A549 (cell line): ENCODE measurements around the gene UST. TPM values are rescaled to one million over a fixed set of nuclear protein-coding genes. Genes with fewer than 3 reads are reported as not detected.

Experiments
- ATAC-seq, 2 experiments: fragments of 200-7000 bp in 1 of 2; fragments of >200 bp in 1 of 2; cut with Nextera tagmentation in 1 of 2; cut with Tn5 transposase in 1 of 2; 3 replicates each; pipeline versions ENCODE4 v1.8.0 to v1.9.1; 2018 to 2020; ENCODE audit warnings: mild to moderate bottlenecking in 1 of 2, moderate library complexity in 1 of 2
- CTCF ChIA-PET: fragments of 300-600 bp; sonication (Branson Sonifier 250); formaldehyde crosslinking; extraction: SDS; loops from one replicate; lab custom pipeline; 2021; ENCODE audit warnings: antibody characterized with exemption, inconsistent platforms; lab: Yijun Ruan, JAX
- POLR2A ChIA-PET: fragments of 350-600 bp; formaldehyde crosslinking; extraction: SDS; loops from one replicate; lab custom pipeline; 2021; ENCODE audit warnings: antibody characterized with exemption, inconsistent platforms; lab: Yijun Ruan, JAX
- DNase-seq, 2 experiments: peaks; one replicate each; pipeline versions ENCODE4 v3.0.0 to v3.0.0-alpha.2; 2011 to 2016; ENCODE audit warnings: low read depth in 1 of 2, low spot score in 1 of 2
- FAIRE-seq: peaks from 2 replicates; lab custom pipeline; 2011; peaks lifted over from hg19 to GRCh38; lab: Jason Lieb, UNC
- H3K27ac ChIP-seq, 2 experiments: fragments of >200 bp; sonication (Bioruptor Twin); formaldehyde crosslinking; 3 replicates each; pipeline ENCODE4 v1.5.1; 2016 to 2017
- H3K4me1 ChIP-seq: fragments of >200 bp; sonication (Bioruptor Twin); formaldehyde crosslinking; 3 replicates; pipeline ENCODE4 v1.6.1; 2016
- H3K4me2 ChIP-seq: fragments of >200 bp; sonication (Bioruptor Twin); formaldehyde crosslinking; 3 replicates; pipeline ENCODE4 v1.6.1; 2016
- H3K4me3 ChIP-seq: fragments of >200 bp; sonication (Bioruptor Twin); formaldehyde crosslinking; 3 replicates; pipeline ENCODE4 v1.5.1; 2016
- H3K9me3 ChIP-seq: fragments of >200 bp; sonication (Bioruptor Twin); formaldehyde crosslinking; 3 replicates; pipeline ENCODE4 v1.6.1; 2016
- CBX8 ChIP-seq: fragments of 200-600 bp; sonication (generic); IDR thresholded peaks from 2 replicates; pipeline ENCODE4 v1.6.1; 2016
- CEBPB ChIP-seq, 2 experiments: fragments of >200 bp in 1 of 2; sonication (Bioruptor Twin) in 1 of 2; formaldehyde crosslinking in 1 of 2; IDR thresholded peaks; 2 replicates each; pipeline ENCODE4 v1.6.1; 2012 to 2016
- CHD2 ChIP-seq: fragments of 150-350 bp; IDR thresholded peaks from 2 replicates; pipeline ENCODE4 v1.6.1; 2014; ENCODE audit warnings: low read length; ENCODE audit not compliant: partially characterized antibody
- CHD4 ChIP-seq: fragments of 200-600 bp; sonication (generic); IDR thresholded peaks from 2 replicates; pipeline ENCODE4 v1.6.1; 2016; ENCODE audit warnings: antibody characterized with exemption, mild to moderate bottlenecking, borderline replicate concordance
- EP300 ChIP-seq, 2 experiments: fragments of >200 bp; sonication (Bioruptor Twin); formaldehyde crosslinking; IDR thresholded peaks; 2 replicates in 1 of 2; 3 replicates in 1 of 2; pipeline ENCODE4 v1.6.1; 2016 to 2017
- ESRRA ChIP-seq: fragments of 150-350 bp; IDR thresholded peaks from 2 replicates; pipeline ENCODE4 v1.6.1; 2014; ENCODE audit warnings: mild to moderate bottlenecking, low read length, borderline replicate concordance
- FOSB ChIP-seq: fragments of 250-450 bp; sonication (Bioruptor Pico); IDR thresholded peaks from 2 replicates; pipeline ENCODE4 v1.5.0; 2020; ENCODE audit warnings: mild to moderate bottlenecking, moderate library complexity
- FOXS1 ChIP-seq: fragments of 250-450 bp; sonication (Bioruptor Pico); IDR thresholded peaks from 2 replicates; pipeline ENCODE4 v1.5.0; 2020; ENCODE audit warnings: mild to moderate bottlenecking, moderate library complexity
- HOXB5 ChIP-seq: fragments of 250-450 bp; sonication (Bioruptor Pico); IDR thresholded peaks from 2 replicates; pipeline ENCODE4 v1.5.0; 2020; ENCODE audit warnings: mild to moderate bottlenecking, moderate library complexity
- KDM1A ChIP-seq: fragments of 200-600 bp; sonication (generic); IDR thresholded peaks from 2 replicates; pipeline ENCODE4 v1.6.1; 2016; ENCODE audit warnings: low read depth, mild to moderate bottlenecking
- MAFK ChIP-seq: fragments of 450-650 bp; IDR thresholded peaks from 2 replicates; pipeline ENCODE4 v1.6.1; 2014; ENCODE audit not compliant: partially characterized antibody
- NPAS2 ChIP-seq: fragments of 250-450 bp; sonication (Bioruptor Pico); IDR thresholded peaks from 2 replicates; pipeline ENCODE4 v1.8.0; 2022; ENCODE audit warnings: mild to moderate bottlenecking, moderate library complexity, borderline replicate concordance
- POLR2A ChIP-seq: IDR thresholded peaks from 2 replicates; pipeline ENCODE4 v1.6.1; 2012; ENCODE audit warnings: mild to moderate bottlenecking, low read length
- RAD21 ChIP-seq, 2 experiments: fragments of >200 bp in 1 of 2; sonication (Bioruptor Twin) in 1 of 2; formaldehyde crosslinking in 1 of 2; IDR thresholded peaks in 1 of 2; conservative IDR thresholded peaks in 1 of 2; 2 replicates in 1 of 2; 3 replicates in 1 of 2; pipeline ENCODE4 v1.6.1; 2012 to 2018; ENCODE audit warnings: inconsistent platforms in 1 of 2
- RARB ChIP-seq: fragments of 250-450 bp; sonication (Bioruptor Pico); IDR thresholded peaks from 2 replicates; pipeline ENCODE4 v1.8.0; 2021; ENCODE audit warnings: mild to moderate bottlenecking, moderate library complexity
- RFX5 ChIP-seq: fragments of 450-650 bp; IDR thresholded peaks from 2 replicates; pipeline ENCODE4 v1.7.1; 2014; ENCODE audit warnings: antibody characterized with exemption, mild to moderate bottlenecking, moderate library complexity
- SMC3 ChIP-seq: fragments of >200 bp; sonication (Bioruptor Twin); formaldehyde crosslinking; IDR thresholded peaks from 3 replicates; pipeline ENCODE4 v1.6.1; 2018; ENCODE audit warnings: inconsistent platforms
- SREBF2 ChIP-seq: fragments of 450-650 bp; IDR thresholded peaks from 2 replicates; pipeline ENCODE4 v1.6.1; 2014; ENCODE audit warnings: mild to moderate bottlenecking, moderate library complexity
- TFCP2L1 ChIP-seq: fragments of 250-450 bp; sonication (Bioruptor Pico); IDR thresholded peaks from 2 replicates; pipeline ENCODE4 v1.5.0; 2021; ENCODE audit warnings: mild to moderate bottlenecking
- TP53 ChIP-seq: fragments of 250-450 bp; sonication (Bioruptor Pico); IDR thresholded peaks from 2 replicates; pipeline ENCODE4 v1.5.0; 2021; ENCODE audit warnings: mild to moderate bottlenecking, moderate library complexity
- ZC3H11A ChIP-seq: fragments of 450-650 bp; IDR thresholded peaks from 2 replicates; pipeline ENCODE4 v1.6.1; 2014; ENCODE audit warnings: antibody characterized with exemption, mild to moderate bottlenecking
- WGBS: methylation state at CpG from one replicate; pipeline ENCODE4 v1.1.6; 2017; ENCODE audit errors: missing lambda C conversion rate; 5-methylcytosine and 5-hydroxymethylcytosine counted together
- polyA plus RNA-seq, 4 experiments: library from polyadenylated mRNA; depleted of rRNA in 3 of 4; stranded (reverse); fragments of >200 nt; fragmentation: RNase III in 1 of 4; extraction: RNeasy Plus Mini Kit Qiagen cat#74134 plus additional on column Dnase treatment in 1 of 4; gene quantifications; 2 replicates in 3 of 4; 3 replicates in 1 of 4; pipeline ENCODE4 v1.2.3, GENCODE V29; 2011 to 2017
- TF ChIP-seq, protein P1 (sequence below): fragments of 250-450 bp; sonication (Bioruptor Pico); IDR thresholded peaks from 2 replicates; pipeline ENCODE4 v1.5.0; 2020; ENCODE audit warnings: low read depth, mild to moderate bottlenecking, moderate library complexity
- TF ChIP-seq, protein P2 (sequence below): fragments of 250-450 bp; sonication (Bioruptor Pico); IDR thresholded peaks from 2 replicates; pipeline ENCODE4 v1.5.0; 2021; ENCODE audit warnings: mild to moderate bottlenecking, moderate library complexity, borderline replicate concordance
- TF ChIP-seq, protein P3 (sequence below): IDR thresholded peaks from 2 replicates; pipeline ENCODE4 v1.6.1; 2012; ENCODE audit warnings: low read depth, borderline replicate concordance
- TF ChIP-seq, protein P4 (sequence below): fragments of 450-650 bp; IDR thresholded peaks from 2 replicates; pipeline ENCODE4 v1.6.1; 2014; ENCODE audit warnings: antibody characterized with exemption

The UST gene
- polyA plus RNA-seq, 2 of the 4 experiments (the other 2 are of a cell fraction), result 0.54 to 1.7 TPM

DNA sequence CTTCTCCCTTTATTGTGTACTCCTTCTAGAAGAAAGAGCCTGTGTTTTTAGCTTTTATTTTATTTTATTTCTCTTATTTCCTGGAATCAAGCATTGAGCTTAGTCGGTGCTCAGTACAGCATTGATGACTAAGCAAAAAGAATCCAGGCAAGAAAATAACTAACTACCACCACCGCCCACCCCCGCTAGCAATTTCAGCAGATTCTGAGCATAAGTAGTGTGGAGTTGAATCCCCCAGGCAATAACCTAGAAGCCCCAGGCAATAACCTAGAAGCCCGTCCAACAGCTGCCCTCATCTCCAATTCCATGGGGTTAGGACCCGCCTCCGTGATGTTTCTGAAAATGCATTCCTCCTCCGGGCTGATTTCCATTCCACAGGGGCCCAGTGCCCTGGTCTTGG lies 312.7 kb downstream of the UST start:
- 89% methylated on average over 7 of the region's 7 CpGs for WGBS
- no peaks in the 10 kb centered on the region for H3K9me3 ChIP-seq
- ChIA-PET POLR2A (no interaction called here), CTCF (no interaction called here)
- H3K4me1 ChIP-seq, result peaks cover 54% of the 10 kb centered on the region
- peak overlapping the region; percentile 63 to 76; a peak in 4 of 6 replicates for H3K27ac ChIP-seq
- FAIRE-seq, result no peak
- DNase-seq, result no peak
- no peak for ATAC-seq
- no peak overlapping the region for H3K4me3 ChIP-seq
- peak overlapping the region; percentile 28; the same call in 2 of the 3 replicates for H3K4me2 ChIP-seq
- TF ChIP-seq MAFK (peak; percentile 84), KDM1A (no peak)
- TF ChIP-seq, all 56 proteins: peak for 1

DNA sequence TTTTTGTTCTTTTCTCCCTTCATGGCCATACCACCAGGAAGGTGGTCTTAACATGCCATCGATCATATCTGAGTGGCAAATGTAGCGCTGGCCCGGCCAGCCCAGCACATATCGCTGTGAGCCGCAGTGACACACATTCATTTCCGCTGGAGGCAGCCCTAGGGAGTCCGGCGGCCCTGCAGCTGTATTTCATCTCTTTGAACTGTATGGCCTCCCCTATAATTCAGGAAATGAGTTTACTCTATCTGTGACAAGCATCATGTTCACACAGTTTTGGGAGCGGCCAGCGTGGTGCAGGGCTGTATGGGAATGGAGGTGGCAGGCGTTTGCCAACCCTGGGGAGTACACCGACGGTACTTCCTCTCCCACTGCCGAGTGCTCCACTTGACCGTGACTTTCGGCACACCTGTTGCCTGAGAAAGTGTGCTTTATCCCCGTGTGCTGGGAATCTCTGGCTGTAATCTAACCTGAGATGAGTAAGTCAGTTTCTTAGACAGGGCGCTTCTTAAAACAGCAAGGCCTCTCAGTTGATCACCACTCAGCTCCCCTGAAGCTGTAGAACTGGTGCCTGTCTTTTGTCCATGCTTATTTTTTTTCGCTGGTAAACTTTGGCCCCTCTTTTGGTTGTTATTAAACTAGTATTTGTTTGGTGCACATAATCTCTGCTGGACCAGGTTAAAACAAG lies 313.6 kb downstream of the UST start:
- H3K9me3 ChIP-seq, result no peaks in the 10 kb centered on the region
- FAIRE-seq, result no peak
- H3K27ac ChIP-seq, result peak overlapping the region; percentile 63 to 71; a peak in 5 of 6 replicates
- H3K4me2 ChIP-seq, result peak overlapping the region; percentile 64
- peak in 1 of 2 experiments; percentile 53; a peak in 3 of 6 replicates for ATAC-seq
- 86% methylated on average over 17 of the region's 19 CpGs for WGBS
- POLR2A ChIA-PET, result no interaction called here
- no peak for DNase-seq
- CTCF ChIA-PET, result no interaction called here
- no peak for TF ChIP-seq FOSB
- TF ChIP-seq SMC3, result no peak
- no peak for TF ChIP-seq MAFK
- TF ChIP-seq SREBF2, result no peak
- no peak for TF ChIP-seq ESRRA
- TF ChIP-seq EP300 (IDR thresholded peaks at IDR 0.05), result no peak
- TF ChIP-seq CEBPB (IDR thresholded peaks at IDR 0.05), result no peak
- TF ChIP-seq CHD4, result no peak
- no peak overlapping the region for H3K4me3 ChIP-seq
- H3K4me1 ChIP-seq, result peaks cover 45% of the 10 kb centered on the region

DNA sequence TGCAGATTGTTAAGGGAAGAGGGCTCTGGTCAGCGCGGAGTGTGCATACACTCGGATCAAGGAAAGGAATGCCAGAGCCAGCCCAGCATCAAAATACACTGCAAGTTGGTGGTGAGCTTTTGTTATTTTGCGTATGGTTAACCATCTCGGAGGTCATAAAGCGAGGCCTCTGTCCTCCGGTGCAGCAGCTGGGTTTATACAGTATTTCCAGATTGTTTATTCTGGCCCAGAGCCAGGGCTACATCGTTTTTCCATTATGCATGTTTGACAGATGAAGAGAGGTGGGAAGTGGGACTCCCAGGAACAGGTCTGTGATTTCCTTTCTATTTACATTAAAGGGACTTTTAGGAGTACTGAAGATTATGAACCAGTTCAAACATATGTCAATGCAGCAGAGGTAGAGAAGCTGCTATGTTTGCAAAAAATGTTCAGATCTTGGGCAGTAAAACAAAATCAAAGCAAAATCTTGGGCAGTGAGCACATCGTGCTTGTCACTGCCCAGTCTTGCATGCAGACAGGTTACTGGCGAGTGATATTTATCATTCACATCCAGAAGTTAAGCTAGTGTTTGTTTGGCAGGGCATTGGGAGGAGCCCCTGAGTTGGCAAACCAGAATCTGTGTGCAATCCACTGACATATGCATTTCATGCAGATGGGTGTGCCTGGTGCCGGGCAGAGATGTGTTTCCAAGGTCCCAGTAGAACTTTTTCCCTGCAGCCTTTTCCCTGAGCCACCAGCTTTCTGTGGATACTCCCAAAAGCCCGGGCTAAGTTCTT lies 314.3 kb downstream of the UST start:
- peak in 1 of 2 experiments; percentile 49 for DNase-seq
- TF ChIP-seq, protein P1, sequence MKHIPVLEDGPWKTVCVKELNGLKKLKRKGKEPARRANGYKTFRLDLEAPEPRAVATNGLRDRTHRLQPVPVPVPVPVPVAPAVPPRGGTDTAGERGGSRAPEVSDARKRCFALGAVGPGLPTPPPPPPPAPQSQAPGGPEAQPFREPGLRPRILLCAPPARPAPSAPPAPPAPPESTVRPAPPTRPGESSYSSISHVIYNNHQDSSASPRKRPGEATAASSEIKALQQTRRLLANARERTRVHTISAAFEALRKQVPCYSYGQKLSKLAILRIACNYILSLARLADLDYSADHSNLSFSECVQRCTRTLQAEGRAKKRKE (CRISPR knock-in tag), result no peak
- no peak for TF ChIP-seq NPAS2
- TF ChIP-seq HOXB5 (CRISPR knock-in tag), result no peak
- no peak for TF ChIP-seq TFCP2L1 (CRISPR knock-in tag)
- TF ChIP-seq CBX8, result no peak
- no peak for TF ChIP-seq FOXS1 (CRISPR knock-in tag)
- no peak for TF ChIP-seq RARB (CRISPR knock-in tag)
- TF ChIP-seq CHD2, result no peak
- TF ChIP-seq POLR2A, result no peak
- TF ChIP-seq, protein P2, sequence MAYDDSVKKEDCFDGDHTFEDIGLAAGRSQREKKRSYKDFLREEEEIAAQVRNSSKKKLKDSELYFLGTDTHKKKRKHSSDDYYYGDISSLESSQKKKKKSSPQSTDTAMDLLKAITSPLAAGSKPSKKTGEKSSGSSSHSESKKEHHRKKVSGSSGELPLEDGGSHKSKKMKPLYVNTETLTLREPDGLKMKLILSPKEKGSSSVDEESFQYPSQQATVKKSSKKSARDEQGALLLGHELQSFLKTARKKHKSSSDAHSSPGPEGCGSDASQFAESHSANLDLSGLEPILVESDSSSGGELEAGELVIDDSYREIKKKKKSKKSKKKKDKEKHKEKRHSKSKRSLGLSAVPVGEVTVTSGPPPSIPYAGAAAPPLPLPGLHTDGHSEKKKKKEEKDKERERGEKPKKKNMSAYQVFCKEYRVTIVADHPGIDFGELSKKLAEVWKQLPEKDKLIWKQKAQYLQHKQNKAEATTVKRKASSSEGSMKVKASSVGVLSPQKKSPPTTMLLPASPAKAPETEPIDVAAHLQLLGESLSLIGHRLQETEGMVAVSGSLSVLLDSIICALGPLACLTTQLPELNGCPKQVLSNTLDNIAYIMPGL (CRISPR knock-in tag), result no peak
- TF ChIP-seq, protein P3, sequence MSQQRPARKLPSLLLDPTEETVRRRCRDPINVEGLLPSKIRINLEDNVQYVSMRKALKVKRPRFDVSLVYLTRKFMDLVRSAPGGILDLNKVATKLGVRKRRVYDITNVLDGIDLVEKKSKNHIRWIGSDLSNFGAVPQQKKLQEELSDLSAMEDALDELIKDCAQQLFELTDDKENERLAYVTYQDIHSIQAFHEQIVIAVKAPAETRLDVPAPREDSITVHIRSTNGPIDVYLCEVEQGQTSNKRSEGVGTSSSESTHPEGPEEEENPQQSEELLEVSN, result no peak
- no peak for TF ChIP-seq RFX5
- TF ChIP-seq, protein P4, sequence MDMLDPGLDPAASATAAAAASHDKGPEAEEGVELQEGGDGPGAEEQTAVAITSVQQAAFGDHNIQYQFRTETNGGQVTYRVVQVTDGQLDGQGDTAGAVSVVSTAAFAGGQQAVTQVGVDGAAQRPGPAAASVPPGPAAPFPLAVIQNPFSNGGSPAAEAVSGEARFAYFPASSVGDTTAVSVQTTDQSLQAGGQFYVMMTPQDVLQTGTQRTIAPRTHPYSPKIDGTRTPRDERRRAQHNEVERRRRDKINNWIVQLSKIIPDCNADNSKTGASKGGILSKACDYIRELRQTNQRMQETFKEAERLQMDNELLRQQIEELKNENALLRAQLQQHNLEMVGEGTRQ, result no peak
- no peak for TF ChIP-seq TP53 (CRISPR knock-in tag)
- TF ChIP-seq ZC3H11A, result no peak
- TF ChIP-seq ESRRA, result no peak
- TF ChIP-seq RAD21 (conservative IDR thresholded peaks at IDR 0.05 in 1 of 2, IDR thresholded peaks at IDR 0.05 in 1 of 2), result no peak
- H3K27ac ChIP-seq, result peak overlapping the region; percentile 63 to 71; a peak in 5 of 6 replicates
- ChIA-PET CTCF (interaction anchor here (1.2 kb wide), 1 partner anchor 14 kb away, joined by 5 read pairs; no protein-coding TSS in a partner anchor), POLR2A (interaction anchor here (1.4 kb wide), 1 partner anchor 29 kb away, joined by 6 read pairs; no protein-coding TSS in a partner anchor)
- peak; percentile 77 to 84 for ATAC-seq
- H3K4me3 ChIP-seq, result no peak overlapping the region; the same call in 2 of the 3 replicates
- H3K9me3 ChIP-seq, result no peaks in the 10 kb centered on the region
- WGBS, result 15% methylated on average over 11 of the region's 12 CpGs
- no peak for FAIRE-seq
- H3K4me1 ChIP-seq, result peaks cover 42% of the 10 kb centered on the region
- peak overlapping the region; percentile 64 for H3K4me2 ChIP-seq
